SK-N-SH (cell line): Measurements from ENCODE around the gene TSPAN3. TPM values are rescaled to one million over a fixed set of nuclear protein-coding genes. Genes with fewer than 3 reads are reported as not detected.

Experiments used
- CTCF ChIA-PET: fragments of 300-600, 350-600 bp; formaldehyde crosslinking; extraction: SDS; loops from one replicate; lab custom pipeline; 2021; lab: Yijun Ruan, JAX
- POLR2A ChIA-PET: fragments of 350-600 bp; sonication (Branson Sonifier 250); formaldehyde crosslinking; extraction: SDS; loops from one replicate; lab custom pipeline; 2020; ENCODE audit warnings: antibody characterized with exemption, inconsistent platforms; lab: Yijun Ruan, JAX
- DNase-seq: peaks from one replicate; pipeline ENCODE4 v3.0.0; 2012
- H2AFZ ChIP-seq: fragments of 200-600 bp; sonication (generic); 2 replicates; pipeline ENCODE4 v1.8.1; 2016; ENCODE audit warnings: antibody characterized with exemption, mild to moderate bottlenecking, low read depth
- H3F3A ChIP-seq: fragments of 200-600 bp; sonication (generic); replicated peaks from 2 replicates; pipeline ENCODE3; 2016; ENCODE audit warnings: antibody characterized with exemption, mild to moderate bottlenecking; ENCODE audit not compliant: insufficient read depth
- H3K27ac ChIP-seq, 2 experiments: fragments of 200-500 bp in 1 of 2; fragments of 200-600 bp in 1 of 2; sonication (Bioruptor generic) in 1 of 2; sonication (generic), shearing (Covaris generic) in 1 of 2; 2 replicates each; pipeline versions ENCODE4 v1.5.1 to v1.6.1; 2014 to 2016; ENCODE audit warnings: low read depth in 2 of 2, inconsistent platforms in 1 of 2, low read length in 1 of 2, mild to moderate bottlenecking in 1 of 2, mixed read lengths in 1 of 2
- H3K27me3 ChIP-seq: fragments of 200-600 bp; sonication (generic), shearing (Covaris generic); 2 replicates; pipeline ENCODE4 v1.6.1; 2016; ENCODE audit warnings: mixed run types; ENCODE audit not compliant: insufficient read depth
- H3K36me3 ChIP-seq, 2 experiments: fragments of 200-500 bp in 1 of 2; fragments of 200-600 bp in 1 of 2; sonication (Bioruptor generic) in 1 of 2; sonication (generic) in 1 of 2; replicated peaks in 1 of 2; 2 replicates each; pipeline versions ENCODE3 to v1.5.1; 2014 to 2016; ENCODE audit warnings: low read length in 1 of 2, mild to moderate bottlenecking in 1 of 2; ENCODE audit not compliant: insufficient read depth in 2 of 2, control insufficient read depth in 1 of 2
- H3K4me1 ChIP-seq, 2 experiments: fragments of 200-500 bp in 1 of 2; fragments of 200-600 bp in 1 of 2; sonication (Bioruptor generic) in 1 of 2; sonication (generic), shearing (Covaris generic) in 1 of 2; 2 replicates each; pipeline versions ENCODE4 v1.5.1 to v1.6.1; 2014 to 2016; ENCODE audit warnings: low read depth in 1 of 2, low read length in 1 of 2, mixed run types in 1 of 2; ENCODE audit not compliant: insufficient read depth in 2 of 2, control insufficient read depth in 1 of 2
- H3K4me2 ChIP-seq: fragments of 200-600 bp; sonication (generic), shearing (Covaris generic); 2 replicates; pipeline ENCODE4 v1.6.1; 2017; ENCODE audit warnings: mixed run types
- H3K4me3 ChIP-seq, 2 experiments: fragments of 200-500 bp in 1 of 2; fragments of 200-600 bp in 1 of 2; sonication (Bioruptor generic) in 1 of 2; sonication (generic), shearing (Covaris generic) in 1 of 2; 2 replicates each; pipeline versions ENCODE4 v1.5.1 to v1.8.1; 2014 to 2016; ENCODE audit warnings: low read depth in 2 of 2, inconsistent platforms in 1 of 2, low read length in 1 of 2, mild to moderate bottlenecking in 1 of 2, mixed read lengths in 1 of 2, moderate library complexity in 1 of 2
- H3K79me2 ChIP-seq: fragments of 200-600 bp; sonication (generic); 2 replicates; pipeline ENCODE4 v1.8.1; 2017; ENCODE audit warnings: mild to moderate bottlenecking; ENCODE audit not compliant: insufficient read depth
- H3K9ac ChIP-seq: fragments of 200-600 bp; sonication (generic); 2 replicates; pipeline ENCODE4 v1.6.1; 2017; ENCODE audit warnings: mixed run types
- H3K9me2 ChIP-seq: fragments of 200-600 bp; sonication (generic); 2 replicates; pipeline ENCODE4 v1.6.1; 2017; ENCODE audit warnings: mixed run types
- H3K9me3 ChIP-seq: fragments of 200-600 bp; sonication (generic); 2 replicates; pipeline ENCODE4 v1.6.1; 2017; ENCODE audit warnings: mixed run types, mild to moderate bottlenecking, moderate library complexity
- H4K20me1 ChIP-seq: fragments of 200-600 bp; sonication (generic); 2 replicates; pipeline ENCODE4 v1.6.1; 2017; ENCODE audit warnings: mild to moderate bottlenecking, mixed run types; ENCODE audit not compliant: insufficient read depth
- EP300 ChIP-seq, 2 experiments: IDR thresholded peaks; 2 replicates each; pipeline versions ENCODE4 v1.4.0 to v1.6.1; 2012; ENCODE audit warnings: borderline replicate concordance in 1 of 2, low read depth in 1 of 2, low read length in 1 of 2
- FOXM1 ChIP-seq: IDR thresholded peaks from 2 replicates; pipeline ENCODE4 v1.4.0; 2012; ENCODE audit warnings: low read depth, mild to moderate bottlenecking
- MXI1 ChIP-seq: IDR thresholded peaks from 2 replicates; pipeline ENCODE4 v1.6.1; 2012; ENCODE audit warnings: mild to moderate bottlenecking, low read depth, low read length, improper control_type of control experiment
- RAD21 ChIP-seq: IDR thresholded peaks from 2 replicates; pipeline ENCODE4 v1.6.1; 2012; ENCODE audit warnings: mild to moderate bottlenecking, low read length
- REST ChIP-seq: IDR thresholded peaks from 2 replicates; pipeline ENCODE4 v1.6.1; 2012; ENCODE audit warnings: mild to moderate bottlenecking, low read depth, low read length, moderate library complexity
- SIN3A ChIP-seq: IDR thresholded peaks from 2 replicates; pipeline ENCODE4 v1.6.1; 2012; ENCODE audit warnings: low read depth, mild to moderate bottlenecking, low read length, moderate library complexity, borderline replicate concordance
- SMC3 ChIP-seq: IDR thresholded peaks from 2 replicates; pipeline ENCODE4 v1.6.1; 2012; ENCODE audit warnings: low read depth, low read length, improper control_type of control experiment
- TEAD4 ChIP-seq: IDR thresholded peaks from 2 replicates; pipeline ENCODE4 v1.4.0; 2012; ENCODE audit warnings: mild to moderate bottlenecking, borderline replicate concordance; ENCODE audit not compliant: insufficient read depth
- WGBS: methylation state at CpG from one replicate; pipeline ENCODE4 v1.1.6; 2017; ENCODE audit warnings: low lambda C conversion rate; 5-methylcytosine and 5-hydroxymethylcytosine counted together
- polyA plus RNA-seq, 3 experiments: library from polyadenylated mRNA; depleted of rRNA; stranded (reverse); fragments of >200 nt; gene quantifications; 2 replicates each; pipeline ENCODE4 v1.2.3, GENCODE V29; 2012
- TF ChIP-seq, protein P1 (sequence below): IDR thresholded peaks from 2 replicates; pipeline ENCODE4 v1.4.0; 2012; ENCODE audit warnings: low read depth, borderline replicate concordance
- TF ChIP-seq, protein P2 (sequence below): fragments of 200-600 bp; sonication (generic); IDR thresholded peaks from 2 replicates; pipeline ENCODE4 v1.6.1; 2017; ENCODE audit warnings: antibody characterized with exemption, mild to moderate bottlenecking, moderate library complexity

The TSPAN3 gene
- polyA plus RNA-seq, 1 of the 3 experiments (the other 2 are of a cell fraction), result 409 TPM

DNA sequence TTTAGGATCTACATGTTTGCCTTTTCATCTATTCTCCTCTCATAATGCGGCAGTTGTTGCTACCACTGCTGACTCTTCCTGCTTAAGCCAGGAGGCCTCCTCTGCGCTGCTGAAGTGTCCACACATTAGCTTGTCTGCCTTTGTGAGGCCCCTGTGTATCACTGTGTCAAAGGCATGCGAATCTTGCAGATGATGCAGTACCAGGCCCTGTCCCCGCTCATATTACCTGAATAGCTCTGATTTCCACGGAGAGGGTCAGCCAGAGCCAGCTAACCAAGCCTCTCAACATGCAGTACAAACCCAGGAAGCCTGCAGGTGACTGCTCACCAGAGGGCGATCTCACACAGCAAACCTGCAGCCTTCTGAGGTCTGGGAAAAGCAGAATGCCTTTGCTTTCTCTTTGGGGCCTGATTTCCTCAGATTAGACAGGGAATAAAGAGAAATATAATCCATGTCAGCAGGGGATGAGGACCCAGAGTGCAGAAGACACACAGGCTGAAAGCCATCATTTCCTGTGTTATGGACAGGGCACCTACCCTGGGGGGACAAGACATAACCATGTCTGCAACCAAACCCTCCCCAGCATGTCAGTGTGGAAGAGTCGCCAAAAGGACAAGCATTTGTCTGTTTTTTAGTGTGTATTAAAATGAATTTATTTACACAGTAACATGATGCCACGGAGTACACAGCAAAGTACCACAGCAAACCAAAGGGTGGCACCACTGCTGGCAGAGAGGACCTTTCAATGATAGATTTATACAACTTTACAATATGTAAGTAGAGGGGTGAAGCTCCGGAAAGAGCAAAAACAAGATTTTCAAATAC lies 36.8 kb upstream of the TSPAN3 start:
- H3F3A ChIP-seq, result no peaks in the 10 kb centered on the region
- ChIA-PET POLR2A (no interaction called here), CTCF (interaction anchor here (0.6 to 11.4 kb wide), 37 partner anchors 8 to 717 kb away, joined by 3 to 124 read pairs (median 4); partner anchors contain the start of gene LINGO1)
- H3K27me3 ChIP-seq, result no peaks in the 10 kb centered on the region
- peaks cover 0 to 17% of the 10 kb centered on the region in 2 experiments; a peak in 2 of 4 replicates for H3K4me1 ChIP-seq
- TF ChIP-seq MXI1 (no peak), REST (no peak), SMC3 (peak; percentile 77), SIN3A (no peak), TEAD4 (no peak), RAD21 (peak; percentile 89), EP300 (IDR thresholded peaks at IDR 0.05; ENCODE audit: borderline replicate concordance in 1 of 2, low read depth in 1 of 2, low read length in 1 of 2) (no peak), FOXM1 (no peak)
- TF ChIP-seq, protein P1, sequence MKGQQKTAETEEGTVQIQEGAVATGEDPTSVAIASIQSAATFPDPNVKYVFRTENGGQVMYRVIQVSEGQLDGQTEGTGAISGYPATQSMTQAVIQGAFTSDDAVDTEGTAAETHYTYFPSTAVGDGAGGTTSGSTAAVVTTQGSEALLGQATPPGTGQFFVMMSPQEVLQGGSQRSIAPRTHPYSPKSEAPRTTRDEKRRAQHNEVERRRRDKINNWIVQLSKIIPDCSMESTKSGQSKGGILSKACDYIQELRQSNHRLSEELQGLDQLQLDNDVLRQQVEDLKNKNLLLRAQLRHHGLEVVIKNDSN, result no peak
- TF ChIP-seq, protein P2, sequence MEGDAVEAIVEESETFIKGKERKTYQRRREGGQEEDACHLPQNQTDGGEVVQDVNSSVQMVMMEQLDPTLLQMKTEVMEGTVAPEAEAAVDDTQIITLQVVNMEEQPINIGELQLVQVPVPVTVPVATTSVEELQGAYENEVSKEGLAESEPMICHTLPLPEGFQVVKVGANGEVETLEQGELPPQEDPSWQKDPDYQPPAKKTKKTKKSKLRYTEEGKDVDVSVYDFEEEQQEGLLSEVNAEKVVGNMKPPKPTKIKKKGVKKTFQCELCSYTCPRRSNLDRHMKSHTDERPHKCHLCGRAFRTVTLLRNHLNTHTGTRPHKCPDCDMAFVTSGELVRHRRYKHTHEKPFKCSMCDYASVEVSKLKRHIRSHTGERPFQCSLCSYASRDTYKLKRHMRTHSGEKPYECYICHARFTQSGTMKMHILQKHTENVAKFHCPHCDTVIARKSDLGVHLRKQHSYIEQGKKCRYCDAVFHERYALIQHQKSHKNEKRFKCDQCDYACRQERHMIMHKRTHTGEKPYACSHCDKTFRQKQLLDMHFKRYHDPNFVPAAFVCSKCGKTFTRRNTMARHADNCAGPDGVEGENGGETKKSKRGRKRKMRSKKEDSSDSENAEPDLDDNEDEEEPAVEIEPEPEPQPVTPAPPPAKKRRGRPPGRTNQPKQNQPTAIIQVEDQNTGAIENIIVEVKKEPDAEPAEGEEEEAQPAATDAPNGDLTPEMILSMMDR, result peak; percentile 68
- H3K4me3 ChIP-seq, result no peak overlapping the region
- H2AFZ ChIP-seq, result no peak overlapping the region
- no peaks in the 10 kb centered on the region for H3K9me2 ChIP-seq
- peak overlapping the region in 1 of 2 experiments; percentile 22; a peak in 1 of 4 replicates for H3K27ac ChIP-seq
- no peak overlapping the region for H3K9ac ChIP-seq
- peak; percentile 72 for DNase-seq
- H3K79me2 ChIP-seq, result 0 out of 2 replicates have a peak, but pooled peaks cover 3% of the 10 kb centered on the region
- H4K20me1 ChIP-seq, result no peaks in the 10 kb centered on the region
- H3K9me3 ChIP-seq, result no peaks in the 10 kb centered on the region
- peaks cover 6% of the 10 kb centered on the region in 2 experiments for H3K36me3 ChIP-seq
- no peak overlapping the region for H3K4me2 ChIP-seq
- WGBS, result 68% methylated on average over 9 of the region's 9 CpGs
